HG02678 (cell line): ENCODE measurements around the gene RHBDL1.

Experiments
- ATAC-seq: cut with Tn5 transposase; IDR thresholded peaks from one replicate; pipeline ENCODE4 v1.9.1; 2021; ENCODE audit warnings: mild to moderate bottlenecking, moderate library complexity; ENCODE audit not compliant: unreplicated experiment

RHBDL1 gene

GRCh38 chr16:636206-637080, 39.0 kb upstream of the RHBDL1 start, which contains the start of gene METTL26:
TSS of gene METTL26 (minus strand) at chr16:636305. CDS start at chr16:636290, 15 bp downstream.
- peak; percentile 73 for ATAC-seq

- ATAC-seq = no peak
Measured at GRCh38 chr16:637081-638018, 38.1 kb upstream of the RHBDL1 start.

GRCh38 chr16:638034-638543, 37.4 kb upstream of the RHBDL1 start:
- ATAC-seq = no peak

- no peak for ATAC-seq
Measured at GRCh38 chr16:638836-639235, 36.6 kb upstream of the RHBDL1 start.

- ATAC-seq = no peak
Measured at GRCh38 chr16:640614-641013, 34.9 kb upstream of the RHBDL1 start.

- ATAC-seq = peak; percentile 59
Measured at GRCh38 chr16:641326-642188, 33.9 kb upstream of the RHBDL1 start, which contains the start of gene MCRIP2. TSS of gene MCRIP2 (plus strand) at chr16:641828. CDS start at chr16:641992, 164 bp downstream.

- peak; percentile 41 for ATAC-seq
Measured at GRCh38 chr16:642189-643049, 33.1 kb upstream of the RHBDL1 start.

GRCh38 chr16:643050-643368, 32.5 kb upstream of the RHBDL1 start:
- no peak for ATAC-seq

GRCh38 chr16:644556-644955, 30.9 kb upstream of the RHBDL1 start:
- no peak for ATAC-seq

GRCh38 chr16:645852-646678, 29.4 kb upstream of the RHBDL1 start:
- ATAC-seq = no peak

- no peak for ATAC-seq
Measured at GRCh38 chr16:646679-647172, 28.7 kb upstream of the RHBDL1 start.

GRCh38 chr16:647173-647902, 28.1 kb upstream of the RHBDL1 start:
- no peak for ATAC-seq

- no peak for ATAC-seq
Measured at GRCh38 chr16:648071-648780, 27.2 kb upstream of the RHBDL1 start.

- peak; percentile 82 for ATAC-seq
Measured at GRCh38 chr16:648781-649589, 26.5 kb upstream of the RHBDL1 start, which contains the start of gene WDR90. TSS of gene WDR90 (plus strand) at chr16:649365. CDS start at chr16:649417, 52 bp downstream.

GRCh38 chr16:649631-650030, 25.8 kb upstream of the RHBDL1 start:
- ATAC-seq = peak; percentile 12

- no peak for ATAC-seq
Measured at GRCh38 chr16:651844-652243, 23.6 kb upstream of the RHBDL1 start.
